ENCODE results near the gene ARHGAP18. TPM values are rescaled to one million over a fixed set of nuclear protein-coding genes. Genes with fewer than 3 reads are reported as not detected.

Gene ARHGAP18
- total RNA-seq, 1 donor from 2014 or later, result 4.5 TPM

DNA sequence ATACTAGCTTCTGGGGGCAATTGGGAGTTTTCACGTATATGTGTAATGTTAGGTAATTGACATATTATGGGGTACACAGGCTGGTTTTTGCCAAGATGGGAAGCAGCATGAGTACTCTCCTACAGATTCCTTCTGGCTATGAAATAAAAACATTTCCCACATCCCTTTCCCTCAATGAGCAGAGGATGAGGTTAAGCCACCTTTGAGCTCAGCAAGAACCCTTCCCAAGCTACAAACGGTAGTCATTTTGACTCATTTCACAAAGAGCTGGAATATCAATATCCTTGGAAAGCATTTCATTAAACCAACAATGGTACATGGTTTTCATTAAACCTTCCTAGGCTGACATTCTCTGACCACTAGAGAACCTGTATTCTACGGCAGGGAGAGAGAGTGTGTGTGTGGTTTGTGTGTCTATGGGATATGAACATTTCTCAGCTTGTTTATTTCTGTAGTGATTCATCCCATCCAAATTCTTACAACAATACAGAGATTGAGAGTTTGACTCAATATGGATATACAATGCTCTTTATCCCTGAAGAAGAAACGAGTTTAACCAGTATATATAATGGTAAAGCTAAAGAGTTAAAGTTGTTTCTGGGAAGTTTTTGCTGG lies 119.5 kb downstream of the ARHGAP18 start:
- DNase-seq (ENCODE audit: low read depth) (peak; percentile 90), FAIRE-seq (no peak)
- Histone ChIP-seq H3K4me3 (ENCODE audit: low read depth, low read length) (no peak overlapping the region), H3K36me3 (ENCODE audit: control insufficient read depth, insufficient read depth, low read length) (no peaks in the 10 kb centered on the region), H3K27me3 (ENCODE audit: control insufficient read depth, insufficient read depth, low read length) (no peaks in the 10 kb centered on the region)
- TF ChIP-seq, protein P1, sequence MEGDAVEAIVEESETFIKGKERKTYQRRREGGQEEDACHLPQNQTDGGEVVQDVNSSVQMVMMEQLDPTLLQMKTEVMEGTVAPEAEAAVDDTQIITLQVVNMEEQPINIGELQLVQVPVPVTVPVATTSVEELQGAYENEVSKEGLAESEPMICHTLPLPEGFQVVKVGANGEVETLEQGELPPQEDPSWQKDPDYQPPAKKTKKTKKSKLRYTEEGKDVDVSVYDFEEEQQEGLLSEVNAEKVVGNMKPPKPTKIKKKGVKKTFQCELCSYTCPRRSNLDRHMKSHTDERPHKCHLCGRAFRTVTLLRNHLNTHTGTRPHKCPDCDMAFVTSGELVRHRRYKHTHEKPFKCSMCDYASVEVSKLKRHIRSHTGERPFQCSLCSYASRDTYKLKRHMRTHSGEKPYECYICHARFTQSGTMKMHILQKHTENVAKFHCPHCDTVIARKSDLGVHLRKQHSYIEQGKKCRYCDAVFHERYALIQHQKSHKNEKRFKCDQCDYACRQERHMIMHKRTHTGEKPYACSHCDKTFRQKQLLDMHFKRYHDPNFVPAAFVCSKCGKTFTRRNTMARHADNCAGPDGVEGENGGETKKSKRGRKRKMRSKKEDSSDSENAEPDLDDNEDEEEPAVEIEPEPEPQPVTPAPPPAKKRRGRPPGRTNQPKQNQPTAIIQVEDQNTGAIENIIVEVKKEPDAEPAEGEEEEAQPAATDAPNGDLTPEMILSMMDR (IDR thresholded peaks at IDR 0.05; ENCODE audit: insufficient read depth, low read length, severe bottlenecking), result no peak

DNA sequence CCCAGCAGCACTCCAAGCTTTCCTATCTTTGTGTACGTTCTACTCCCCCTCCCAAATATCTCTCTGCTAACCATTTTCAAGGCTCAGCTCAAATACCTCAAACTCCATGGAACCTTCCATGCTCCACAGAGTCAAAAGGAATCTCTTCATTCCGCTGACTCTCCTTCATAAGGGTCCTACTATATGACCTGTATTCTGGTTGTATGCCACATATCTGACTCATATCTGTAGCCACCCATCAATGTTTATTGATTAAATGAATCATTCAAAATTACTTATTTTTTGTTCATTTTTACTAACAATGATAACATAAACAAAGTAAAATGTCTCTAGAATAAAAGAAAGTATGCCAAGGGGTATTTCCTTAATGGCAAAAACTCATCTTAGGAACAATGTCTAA lies 123.2 kb downstream of the ARHGAP18 start:
- FAIRE-seq (no peak), DNase-seq (ENCODE audit: low read depth) (no peak)
- Histone ChIP-seq H3K4me3 (ENCODE audit: low read depth, low read length) (no peak overlapping the region), H3K36me3 (ENCODE audit: control insufficient read depth, insufficient read depth, low read length) (no peaks in the 10 kb centered on the region), H3K27me3 (ENCODE audit: control insufficient read depth, insufficient read depth, low read length) (no peaks in the 10 kb centered on the region)
- TF ChIP-seq, protein P1 (IDR thresholded peaks at IDR 0.05; ENCODE audit: insufficient read depth, low read length, severe bottlenecking), result no peak

DNA sequence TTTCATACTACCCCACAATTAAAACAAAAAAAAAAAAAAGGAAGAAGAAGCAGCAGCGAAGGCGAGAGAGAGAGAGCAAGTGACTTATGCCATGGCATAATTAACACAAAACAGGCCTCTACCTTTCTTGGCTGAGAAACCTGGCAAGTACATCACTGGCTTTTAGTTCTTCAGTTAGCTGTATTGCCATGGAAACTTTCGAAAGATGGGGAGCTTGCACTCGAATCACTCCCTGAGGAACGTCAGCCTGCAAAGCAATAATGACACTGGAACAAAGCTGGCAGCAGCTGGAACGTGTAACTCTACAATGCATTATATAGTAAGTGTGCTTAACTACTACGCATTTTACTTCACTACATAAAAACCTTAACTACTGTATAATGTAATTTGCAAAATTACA lies 126.1 kb downstream of the ARHGAP18 start:
- FAIRE-seq (no peak), DNase-seq (ENCODE audit: low read depth) (no peak)
- TF ChIP-seq, protein P1 (IDR thresholded peaks at IDR 0.05; ENCODE audit: insufficient read depth, low read length, severe bottlenecking), result no peak
- no peaks in the 10 kb centered on the region for H3K36me3 ChIP-seq (ENCODE audit: control insufficient read depth, insufficient read depth, low read length)
- no peaks in the 10 kb centered on the region for H3K27me3 ChIP-seq (ENCODE audit: control insufficient read depth, insufficient read depth, low read length)
- no peak overlapping the region for H3K4me3 ChIP-seq (ENCODE audit: low read depth, low read length)

DNA sequence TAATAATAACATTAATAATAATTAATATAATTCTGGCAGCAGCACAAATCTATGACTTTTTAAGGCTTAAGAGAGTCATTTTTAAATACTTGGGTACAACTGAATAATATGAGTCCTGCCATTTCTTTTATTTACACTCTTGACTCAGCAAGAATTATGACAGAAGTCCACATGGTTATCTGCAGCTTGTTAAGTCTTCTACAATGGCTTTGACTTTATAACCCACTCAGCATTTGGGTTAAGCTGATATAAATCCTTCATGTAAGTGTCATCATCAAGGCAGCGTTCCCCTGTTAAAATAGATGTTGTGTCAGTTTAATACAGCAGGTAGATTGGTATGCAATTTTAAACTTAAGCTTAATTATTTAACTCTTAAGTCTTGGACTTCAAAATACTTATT lies 131.7 kb downstream of the ARHGAP18 start:
- H3K4me3 ChIP-seq (ENCODE audit: low read depth, low read length), result no peak overlapping the region
- H3K36me3 ChIP-seq (ENCODE audit: control insufficient read depth, insufficient read depth, low read length), result no peaks in the 10 kb centered on the region
- H3K27me3 ChIP-seq (ENCODE audit: control insufficient read depth, insufficient read depth, low read length), result no peaks in the 10 kb centered on the region
- TF ChIP-seq, protein P1 (IDR thresholded peaks at IDR 0.05; ENCODE audit: insufficient read depth, low read length, severe bottlenecking), result no peak
- DNase-seq (ENCODE audit: low read depth), result no peak
- no peak for FAIRE-seq

DNA sequence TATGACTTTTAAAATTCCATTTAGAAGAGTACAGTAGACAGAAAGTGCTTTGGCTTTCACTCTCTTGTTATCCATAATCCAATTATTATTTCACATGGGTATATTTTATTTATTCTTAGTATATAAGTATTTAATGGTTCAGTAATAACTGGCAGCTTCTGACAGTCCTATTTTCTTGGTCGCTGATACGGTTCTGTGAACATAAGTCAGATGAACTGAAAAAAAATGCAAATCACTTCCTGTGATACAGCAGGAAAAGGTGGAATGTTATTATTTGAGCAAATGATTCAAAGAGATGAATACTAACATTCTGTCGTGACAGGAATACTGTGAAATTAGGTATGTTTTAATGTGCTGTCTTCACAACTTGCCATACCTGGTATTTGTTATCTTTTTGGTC lies 132.3 kb downstream of the ARHGAP18 start:
- no peak for FAIRE-seq
- Histone ChIP-seq H3K4me3 (ENCODE audit: low read depth, low read length) (no peak overlapping the region), H3K27me3 (ENCODE audit: control insufficient read depth, insufficient read depth, low read length) (no peaks in the 10 kb centered on the region), H3K36me3 (ENCODE audit: control insufficient read depth, insufficient read depth, low read length) (no peaks in the 10 kb centered on the region)
- peak; percentile 12 for DNase-seq (ENCODE audit: low read depth)
- TF ChIP-seq, protein P1 (IDR thresholded peaks at IDR 0.05; ENCODE audit: insufficient read depth, low read length, severe bottlenecking), result no peak

DNA sequence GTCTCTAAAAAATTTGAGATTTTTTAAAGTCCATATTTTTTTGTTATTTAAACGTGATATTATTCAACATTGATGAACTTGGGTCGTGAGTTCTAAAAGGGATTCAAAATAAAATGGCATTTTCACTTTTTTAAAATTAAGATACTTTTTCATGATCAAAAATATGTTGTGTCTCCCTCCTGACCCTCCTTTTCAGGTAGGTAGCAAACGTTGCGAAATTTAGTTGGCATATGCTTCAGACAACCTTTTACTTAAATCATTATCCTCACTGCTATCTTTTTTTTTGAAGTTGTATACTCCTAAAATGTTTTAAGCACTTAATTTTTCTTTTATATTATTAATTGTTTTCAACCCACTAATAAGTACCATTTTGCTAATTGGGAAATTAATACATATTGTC lies 133.5 kb downstream of the ARHGAP18 start:
- DNase-seq (ENCODE audit: low read depth) (no peak), FAIRE-seq (no peak)
- TF ChIP-seq, protein P1 (IDR thresholded peaks at IDR 0.05; ENCODE audit: insufficient read depth, low read length, severe bottlenecking), result no peak
- H3K27me3 ChIP-seq (ENCODE audit: control insufficient read depth, insufficient read depth, low read length), result no peaks in the 10 kb centered on the region
- H3K4me3 ChIP-seq (ENCODE audit: low read depth, low read length), result no peak overlapping the region
- no peaks in the 10 kb centered on the region for H3K36me3 ChIP-seq (ENCODE audit: control insufficient read depth, insufficient read depth, low read length)

Data from bronchial epithelial cell (primary cell).